ENCODE measurements around the gene MPHOSPH6. TPM values are rescaled to one million over a fixed set of nuclear protein-coding genes. Genes with fewer than 3 reads are reported as not detected.

Gene MPHOSPH6
- total and polyA plus RNA-seq, 2 of the 13 experiments (the other 11 are each of a cell fraction or from before 2014, with no cell fraction given), result 28.4 to 76.4 TPM

GRCh38 chr16:82137822-82138167 is 32.2 kb downstream of the MPHOSPH6 start (continued):
- no peak for TF ChIP-seq ZNF251 (CRISPR knock-in tag; IDR thresholded peaks at IDR 0.05)

- in situ Hi-C loops (cut with HindIII; ENCODE audit: extremely low pct_ligation_motif_present, low pct_unique_long_range_greater_than_20kb), result no loop called here
These were observed 32.8 kb downstream of the MPHOSPH6 start for GRCh38 chr16:82136956-82137821.

More at GRCh38 chr16:82136956-82137821, 32.8 kb downstream of the MPHOSPH6 start:
- no peak overlapping the region for H2AFZ ChIP-seq (ENCODE audit: low read length)
- no peak overlapping the region for H3K4me2 ChIP-seq (ENCODE audit: low read depth, low read length)
- peaks cover 36% of the 10 kb centered on the region for H3K4me1 ChIP-seq (ENCODE audit: insufficient read depth, low read length)
- no peaks in the 10 kb centered on the region for H3K9me3 ChIP-seq (ENCODE audit: low read length)
- H3K9ac ChIP-seq (ENCODE audit: insufficient read depth, low read depth, low read length), result no peak overlapping the region
- no peaks in the 10 kb centered on the region for H3K79me2 ChIP-seq (ENCODE audit: insufficient read depth, low read length)
- ChIA-PET POLR2A (interaction anchor here (1.0 to 2.0 kb wide), 3 partner anchors 33 to 102 kb away, joined by 3 to 7 read pairs (median 3); partner anchors contain the start of genes HSD17B2 and MPHOSPH6), CTCF (ENCODE audit: low intra/inter-chr PET ratio, low total read pairs) (no interaction called here)
- TF ChIP-seq ZNF350 (CRISPR knock-in tag; IDR thresholded peaks at IDR 0.05; ENCODE audit: borderline replicate concordance, low read depth) (no peak), PAXIP1 (CRISPR knock-in tag; conservative IDR thresholded peaks at IDR 0.05) (no peak), KDM6A (CRISPR knock-in tag; IDR thresholded peaks at IDR 0.05; ENCODE audit: low read depth) (no peak), PHB2 (IDR thresholded peaks at IDR 0.05; ENCODE audit: partially characterized antibody) (no peak), ZBTB25 (CRISPR knock-in tag; IDR thresholded peaks at IDR 0.05) (no peak), ZFP1 (CRISPR knock-in tag; IDR thresholded peaks at IDR 0.05) (no peak), ADNP (CRISPR knock-in tag; IDR thresholded peaks at IDR 0.05) (no peak), POLR2G (IDR thresholded peaks at IDR 0.05; ENCODE audit: low read depth, low read length) (no peak), PTBP1 (IDR thresholded peaks at IDR 0.05; ENCODE audit: low read depth, low read length, poor library complexity, severe bottlenecking) (no peak), CBFB (CRISPR knock-in tag; IDR thresholded peaks at IDR 0.05) (no peak), ZNF282 (IDR thresholded peaks at IDR 0.05; ENCODE audit: partially characterized antibody) (no peak)
- no peaks in the 10 kb centered on the region for H3K27me3 ChIP-seq (ENCODE audit: control insufficient read depth in 1 of 2, insufficient read depth in 2 of 2, low read length in 2 of 2)
- 95% methylated on average over 9 of the region's 9 CpGs for whole genome bisulfite sequencing (ENCODE audit: low lambda C conversion rate)
- BruUV-seq (replicated peaks), result no TSS peak
- no peak overlapping the region for H3K27ac ChIP-seq (ENCODE audit: extremely low read length, insufficient read depth, low read length)
- FAIRE-seq, result no peak
- no peak overlapping the region for H3K4me3 ChIP-seq (replicated peaks in 1 of 3; ENCODE audit: insufficient read depth in 1 of 3, low read depth in 2 of 3, low read length in 3 of 3)
- no peak for DNase-seq (ENCODE audit: low spot score)
- no peak for ATAC-seq
- no peaks in the 10 kb centered on the region for H4K20me1 ChIP-seq (ENCODE audit: insufficient read depth, low read length)
- intact Hi-C loops (cut with micrococcal nuclease; ENCODE audit: unreplicated experiment), result no loop called here
- H3K36me3 ChIP-seq (replicated peaks in 1 of 2; ENCODE audit: control insufficient read depth in 1 of 2, insufficient read depth in 2 of 2, low read length in 2 of 2), result no peaks in the 10 kb centered on the region; a peak in 2 of 5 replicates

All from HepG2 (cell line).